ENCODE results near the gene NHEJ1. TPM values are rescaled to one million over a fixed set of nuclear protein-coding genes. Genes with fewer than 3 reads are reported as not detected.

Gene NHEJ1
- total RNA-seq, 1 donor: 23.8 TPM

GRCh38 chr2:219038600-219038999 is 122.0 kb downstream of the NHEJ1 start:
- no peak overlapping the region for H3K4me3 ChIP-seq (ENCODE audit: low read depth, low read length)
- no peak for DNase-seq (ENCODE audit: low read depth)
- TF ChIP-seq CTCF (IDR thresholded peaks at IDR 0.05; ENCODE audit: insufficient read depth, low read length): no peak

- no peak overlapping the region for H3K4me3 ChIP-seq (ENCODE audit: low read depth, low read length)
- no peak for TF ChIP-seq CTCF (IDR thresholded peaks at IDR 0.05; ENCODE audit: insufficient read depth, low read length)
- no peak for DNase-seq (ENCODE audit: low read depth)
Measured at GRCh38 chr2:219037783-219038499, 122.7 kb downstream of the NHEJ1 start.

GRCh38 chr2:219035942-219036341 is 124.7 kb downstream of the NHEJ1 start:
- no peak for DNase-seq (ENCODE audit: low read depth)
- TF ChIP-seq CTCF (IDR thresholded peaks at IDR 0.05; ENCODE audit: insufficient read depth, low read length): no peak
- no peak overlapping the region for H3K4me3 ChIP-seq (ENCODE audit: low read depth, low read length)

- H3K4me3 ChIP-seq (ENCODE audit: low read depth, low read length): no peak overlapping the region
- no peak for TF ChIP-seq CTCF (IDR thresholded peaks at IDR 0.05; ENCODE audit: insufficient read depth, low read length)
- no peak for DNase-seq (ENCODE audit: low read depth)
Measured at GRCh38 chr2:219034823-219035222, 125.8 kb downstream of the NHEJ1 start.

GRCh38 chr2:219032051-219032745 is 128.4 kb downstream of the NHEJ1 start:
- H3K4me3 ChIP-seq (ENCODE audit: low read depth, low read length): no peak overlapping the region
- DNase-seq (ENCODE audit: low read depth): no peak
- TF ChIP-seq CTCF (IDR thresholded peaks at IDR 0.05; ENCODE audit: insufficient read depth, low read length): no peak

- no peak overlapping the region for H3K4me3 ChIP-seq (ENCODE audit: low read depth, low read length)
- DNase-seq (ENCODE audit: low read depth): no peak
- no peak for TF ChIP-seq CTCF (IDR thresholded peaks at IDR 0.05; ENCODE audit: insufficient read depth, low read length)
Measured at GRCh38 chr2:219031005-219031738, 129.4 kb downstream of the NHEJ1 start.
